HG03108 (cell line): ENCODE results near the gene TTC13.

ENCODE experiments used
- ATAC-seq: cut with Tn5 transposase; IDR thresholded peaks from one replicate; pipeline ENCODE4 v1.9.1; 2021; ENCODE audit warnings: moderate library complexity; ENCODE audit not compliant: unreplicated experiment

TTC13 gene

GRCh38 chr1:230950404-230950803 is 28.3 kb downstream of the TTC13 start:
- ATAC-seq = no peak

- ATAC-seq = no peak
Observed at GRCh38 chr1:230948903-230949302, 29.8 kb downstream of the TTC13 start.

GRCh38 chr1:230948301-230948700 is 30.4 kb downstream of the TTC13 start:
- no peak for ATAC-seq

GRCh38 chr1:230943048-230943593 is 35.5 kb downstream of the TTC13 start:
- ATAC-seq = no peak

- ATAC-seq = no peak
Observed at GRCh38 chr1:230940848-230941247, 37.8 kb downstream of the TTC13 start.

- no peak for ATAC-seq
Observed at GRCh38 chr1:230939806-230940489, 38.7 kb downstream of the TTC13 start.

- no peak for ATAC-seq
Observed at GRCh38 chr1:230938924-230939368, 39.7 kb downstream of the TTC13 start.

- ATAC-seq = no peak
Observed at GRCh38 chr1:230937371-230937770, 41.3 kb downstream of the TTC13 start.

GRCh38 chr1:230936475-230936874 is 42.2 kb downstream of the TTC13 start:
- no peak for ATAC-seq

- no peak for ATAC-seq
Observed at GRCh38 chr1:230935852-230936251, 42.8 kb downstream of the TTC13 start.

- ATAC-seq = no peak
Observed at GRCh38 chr1:230930986-230931385, 47.7 kb downstream of the TTC13 start.

GRCh38 chr1:230926182-230926581 is 52.5 kb downstream of the TTC13 start:
- no peak for ATAC-seq

GRCh38 chr1:230925608-230926007 is 53.1 kb downstream of the TTC13 start:
- ATAC-seq = no peak

GRCh38 chr1:230923176-230923575 is 55.5 kb downstream of the TTC13 start:
- no peak for ATAC-seq

- ATAC-seq = no peak
Observed at GRCh38 chr1:230922620-230923019, 56.0 kb downstream of the TTC13 start.

- ATAC-seq = no peak
Observed at GRCh38 chr1:230919207-230919606, 59.5 kb downstream of the TTC13 start.

- no peak for ATAC-seq
Observed at GRCh38 chr1:230917284-230918135, 61.2 kb downstream of the TTC13 start.

- no peak for ATAC-seq
Observed at GRCh38 chr1:230916587-230917283, 61.9 kb downstream of the TTC13 start.

GRCh38 chr1:230915078-230915477 is 63.6 kb downstream of the TTC13 start:
- ATAC-seq = no peak

- no peak for ATAC-seq
Observed at GRCh38 chr1:230913496-230913895, 65.2 kb downstream of the TTC13 start.

- ATAC-seq = no peak
Observed at GRCh38 chr1:230910755-230911117, 67.9 kb downstream of the TTC13 start.
